GM23338 (cell line): ENCODE measurements around the gene WBP2. TPM values are rescaled to one million over a fixed set of nuclear protein-coding genes. Genes with fewer than 3 reads are reported as not detected.

Experiments
- ATAC-seq: fragments of 200-7000 bp; cut with Tn5 transposase; 3 replicates; pipeline ENCODE4 v1.9.1; 2020
- DNase-seq: peaks from one replicate; pipeline ENCODE4 v3.0.0-alpha.2; 2015; ENCODE audit warnings: low spot score
- H2AFZ ChIP-seq: fragments of 200-600 bp; sonication (generic); 2 replicates; pipeline ENCODE4 v1.8.0; 2016; ENCODE audit warnings: antibody characterized with exemption, mild to moderate bottlenecking, moderate library complexity
- H3F3A ChIP-seq: fragments of 200-600 bp; sonication (generic); replicated peaks from 2 replicates; pipeline ENCODE4 v1.8.0; 2017; ENCODE audit warnings: antibody characterized with exemption, mixed run types, low read depth
- H3K27ac ChIP-seq: fragments of 200-600 bp; sonication (generic); 2 replicates; pipeline ENCODE4 v1.6.1; 2016; ENCODE audit warnings: low read depth
- H3K27me3 ChIP-seq: fragments of 200-600 bp; sonication (generic); 2 replicates; pipeline ENCODE4 v1.8.0; 2016; ENCODE audit warnings: mild to moderate bottlenecking, mixed run types, moderate library complexity; ENCODE audit not compliant: insufficient read depth
- H3K36me3 ChIP-seq: fragments of 200-600 bp; sonication (generic); 2 replicates; pipeline ENCODE4 v1.8.0; 2016; ENCODE audit warnings: mild to moderate bottlenecking; ENCODE audit not compliant: insufficient read depth
- H3K4me1 ChIP-seq: fragments of 200-600 bp; sonication (generic); 2 replicates; pipeline ENCODE4 v1.8.0; 2016; ENCODE audit warnings: mild to moderate bottlenecking, moderate library complexity; ENCODE audit not compliant: insufficient read depth
- H3K4me2 ChIP-seq: fragments of 200-600 bp; sonication (generic); 2 replicates; pipeline ENCODE4 v1.7.1; 2017; ENCODE audit warnings: mixed run types
- H3K4me3 ChIP-seq: fragments of 200-600 bp; sonication (generic); 2 replicates; pipeline ENCODE4 v1.6.1; 2016; ENCODE audit warnings: mixed run types
- H3K79me2 ChIP-seq: fragments of 200-600 bp; sonication (generic); replicated peaks from 2 replicates; pipeline ENCODE4 v1.8.0; 2017; ENCODE audit warnings: mild to moderate bottlenecking; ENCODE audit not compliant: insufficient read depth
- H3K9me2 ChIP-seq: fragments of 200-600 bp; sonication (generic); 2 replicates; pipeline ENCODE4 v1.8.0; 2017; ENCODE audit not compliant: insufficient read depth
- H4K20me1 ChIP-seq: fragments of 200-600 bp; sonication (generic); replicated peaks from 2 replicates; pipeline ENCODE4 v1.8.0; 2017; ENCODE audit warnings: mild to moderate bottlenecking; ENCODE audit not compliant: insufficient read depth
- H3K27ac Mint-ChIP-seq: 2 replicates; pipeline ENCODE4 v1.8.0; 2020; ENCODE audit warnings: inconsistent platforms, mild to moderate bottlenecking, moderate library complexity, mixed read lengths
- H3K27me3 Mint-ChIP-seq: 3 replicates; pipeline ENCODE4 v1.8.0; 2022; ENCODE audit warnings: low read depth, mild to moderate bottlenecking, moderate library complexity, mixed read lengths, inconsistent platforms; ENCODE audit not compliant: insufficient read depth, poor library complexity
- H3K36me3 Mint-ChIP-seq: 3 replicates; pipeline ENCODE4 v1.8.0; 2021; ENCODE audit warnings: low read depth, mild to moderate bottlenecking, inconsistent platforms, moderate library complexity, mixed read lengths
- H3K4me1 Mint-ChIP-seq: 3 replicates; pipeline ENCODE4 v1.8.0; 2020; ENCODE audit warnings: mild to moderate bottlenecking, inconsistent platforms, mixed read lengths
- H3K4me3 Mint-ChIP-seq: 3 replicates; pipeline ENCODE4 v1.8.0; 2021; ENCODE audit warnings: moderate library complexity, mild to moderate bottlenecking, inconsistent platforms, mixed read lengths
- H3K9me3 Mint-ChIP-seq: 3 replicates; pipeline ENCODE4 v1.8.0; 2020; ENCODE audit warnings: moderate library complexity, mild to moderate bottlenecking, inconsistent platforms, mixed read lengths
- EZH2 ChIP-seq: fragments of 200-600 bp; sonication (generic); IDR thresholded peaks from one replicate; pipeline ENCODE4 v1.8.0; 2017; ENCODE audit warnings: antibody characterized with exemption, mild to moderate bottlenecking, low read depth; ENCODE audit not compliant: unreplicated experiment
- JUNB ChIP-seq: IDR thresholded peaks from one replicate; pipeline ENCODE4 v1.6.1; 2016; ENCODE audit warnings: antibody characterized with exemption; ENCODE audit not compliant: unreplicated experiment
- NANOG ChIP-seq: IDR thresholded peaks from 2 replicates; pipeline ENCODE4 v1.6.1; 2016; ENCODE audit warnings: antibody characterized with exemption, borderline replicate concordance
- POLR2AphosphoS5 ChIP-seq: IDR thresholded peaks from 2 replicates; pipeline ENCODE4 v1.6.1; 2016; ENCODE audit warnings: antibody characterized with exemption, low read depth
- STAT1 ChIP-seq: IDR thresholded peaks from one replicate; pipeline ENCODE4 v1.6.1; 2016; ENCODE audit warnings: antibody characterized with exemption; ENCODE audit not compliant: unreplicated experiment
- ZNF114 ChIP-seq: fragments of 250-450 bp; sonication (Bioruptor Pico); IDR thresholded peaks from 2 replicates; pipeline ENCODE4 v1.5.0; 2020; ENCODE audit warnings: mild to moderate bottlenecking, moderate library complexity
- ZNF331 ChIP-seq: fragments of 250-450 bp; sonication (Bioruptor Pico); IDR thresholded peaks from 2 replicates; pipeline ENCODE4 v1.5.0; 2020; ENCODE audit warnings: low read depth, mild to moderate bottlenecking, moderate library complexity
- ZNF462 ChIP-seq: fragments of 250-450 bp; sonication (Bioruptor Pico); IDR thresholded peaks from 2 replicates; pipeline ENCODE4 v1.5.0; 2020; ENCODE audit warnings: mild to moderate bottlenecking, moderate library complexity
- polyA plus RNA-seq: library from polyadenylated mRNA; unstranded; fragments of >200 nt; fragmentation: Nextera tagmentation; extraction: Ambion mirVana; gene quantifications from 2 replicates; pipeline ENCODE4 v1.2.1, GENCODE V29; 2016
- total RNA-seq: library from RNA; depleted of rRNA; stranded (reverse); fragments of >200 nt; shearing (Covaris generic); gene quantifications from 2 replicates; pipeline ENCODE4 v1.2.3, GENCODE V29; 2014
- TF ChIP-seq, protein P1 (sequence below): IDR thresholded peaks from 2 replicates; pipeline ENCODE4 v1.6.1; 2016; ENCODE audit warnings: antibody characterized with exemption

WBP2 gene
- total and polyA plus RNA-seq, 2 experiments from 2014 or later = 36.2 to 63.5 TPM

DNA sequence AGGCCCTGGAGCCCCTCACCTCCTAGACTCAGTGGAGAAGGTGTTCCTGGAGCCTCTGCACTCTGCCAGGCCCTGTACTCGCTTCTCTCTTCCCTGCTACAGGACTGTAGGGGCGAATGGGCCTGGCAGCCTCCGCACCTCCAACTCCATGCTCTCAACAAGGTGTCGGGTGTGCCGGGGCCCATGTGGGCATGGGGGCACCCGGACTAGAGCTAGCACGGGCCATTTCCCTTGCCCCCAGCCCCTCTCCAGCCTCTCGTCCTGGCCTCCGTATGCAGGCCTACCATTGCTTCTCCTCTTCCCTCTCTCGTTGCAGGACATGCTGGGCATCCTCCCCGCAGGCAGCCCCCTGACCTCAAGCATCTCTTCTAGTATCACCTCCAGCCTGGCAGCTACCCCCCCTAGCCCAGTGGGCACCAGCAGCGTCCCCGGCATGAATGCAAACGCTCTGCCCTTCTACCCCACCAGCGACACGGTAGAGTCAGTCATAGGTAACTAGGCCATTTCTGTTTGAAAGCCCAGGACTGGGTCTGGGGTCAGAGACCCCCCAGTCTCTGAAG, 36.7 kb downstream of the WBP2 start:
- DNase-seq = no peak
- H3K9me2 ChIP-seq = no peaks in the 10 kb centered on the region
- H3K27me3 ChIP-seq = no peaks in the 10 kb centered on the region
- H4K20me1 ChIP-seq = no peaks in the 10 kb centered on the region; the same call in 1 of the 2 replicates
- no peaks in the 10 kb centered on the region for H3K4me1 ChIP-seq
- H3K4me3 ChIP-seq = no peak overlapping the region
- TF ChIP-seq STAT1 (no peak), ZNF462 (CRISPR knock-in tag) (no peak), JUNB (no peak), POLR2AphosphoS5 (no peak), ZNF331 (CRISPR knock-in tag) (no peak), ZNF114 (CRISPR knock-in tag) (no peak), NANOG (no peak), EZH2 (no peak)
- TF ChIP-seq, protein P1, sequence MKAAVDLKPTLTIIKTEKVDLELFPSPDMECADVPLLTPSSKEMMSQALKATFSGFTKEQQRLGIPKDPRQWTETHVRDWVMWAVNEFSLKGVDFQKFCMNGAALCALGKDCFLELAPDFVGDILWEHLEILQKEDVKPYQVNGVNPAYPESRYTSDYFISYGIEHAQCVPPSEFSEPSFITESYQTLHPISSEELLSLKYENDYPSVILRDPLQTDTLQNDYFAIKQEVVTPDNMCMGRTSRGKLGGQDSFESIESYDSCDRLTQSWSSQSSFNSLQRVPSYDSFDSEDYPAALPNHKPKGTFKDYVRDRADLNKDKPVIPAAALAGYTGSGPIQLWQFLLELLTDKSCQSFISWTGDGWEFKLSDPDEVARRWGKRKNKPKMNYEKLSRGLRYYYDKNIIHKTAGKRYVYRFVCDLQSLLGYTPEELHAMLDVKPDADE = no peak
- no peak overlapping the region for H2AFZ ChIP-seq
- no peaks in the 10 kb centered on the region; the same call in none of the 2 replicates for H3K36me3 ChIP-seq
- Mint-ChIP-seq H3K36me3 (peaks cover 55% of the 10 kb centered on the region), H3K4me3 (no peak overlapping the region), H3K27me3 (peaks cover 4% of the 10 kb centered on the region), H3K9me3 (no peaks in the 10 kb centered on the region), H3K27ac (no peak overlapping the region), H3K4me1 (no peaks in the 10 kb centered on the region)
- 0 out of 2 replicates have a peak, but pooled peaks cover 4% of the 10 kb centered on the region for H3F3A ChIP-seq
- ATAC-seq = no peak
- no peak overlapping the region for H3K4me2 ChIP-seq
- H3K79me2 ChIP-seq = no peaks in the 10 kb centered on the region
- no peak overlapping the region for H3K27ac ChIP-seq
